ENCODE measurements around the gene TAF12. TPM values are rescaled to one million over a fixed set of nuclear protein-coding genes. Genes with fewer than 3 reads are reported as not detected.

The TAF12 gene
- total RNA-seq, 1 experiment from 2014 or later, result 33.8 TPM

DNA sequence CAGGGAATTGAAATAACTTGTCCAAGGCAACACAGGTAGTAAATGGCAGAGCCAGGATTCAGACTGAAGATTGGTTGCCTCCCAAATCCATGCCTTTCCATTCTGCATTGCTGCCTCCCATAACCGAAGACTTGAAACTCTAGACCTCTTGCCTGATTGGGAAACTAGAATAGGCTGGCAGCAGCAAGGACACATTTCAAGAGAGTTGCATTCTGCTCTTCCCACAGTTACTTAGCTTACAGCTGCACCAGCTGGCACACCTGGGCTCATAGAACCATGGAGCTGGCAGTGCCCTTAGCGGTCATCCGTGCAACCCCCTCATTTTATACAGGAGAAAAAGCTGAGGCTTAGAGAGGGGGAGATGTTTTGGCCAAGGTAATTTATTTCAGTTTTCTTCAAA, 82.0 kb downstream of the TAF12 start:
- DNase-seq (ENCODE audit: low spot score), result no peak
- in situ Hi-C loops (cut with HindIII; ENCODE audit: low sequenced_read_pairs), result no loop called here

Other genes with a start within 250 kb of the TAF12 start
- 116 and 139 TPM in 2 replicates for gene RCC1, start 137.0 kb downstream of the TAF12 start, total RNA-seq (2014; rRNA removed; shearing (Covaris generic))
- gene TRNAU1AP, start 90.0 kb downstream of the TAF12 start, total RNA-seq (2014; rRNA removed; shearing (Covaris generic)), result 20.2 and 35.6 TPM in 2 replicates
- gene RAB42, start 50.8 kb downstream of the TAF12 start, total RNA-seq (2014; rRNA removed; shearing (Covaris generic)), result not detected in 2 replicates
- not detected in 2 replicates for gene RNU11, start 5.5 kb upstream of the TAF12 start, total RNA-seq (2014; rRNA removed; shearing (Covaris generic))
- gene GMEB1, start 25.7 kb upstream of the TAF12 start, total RNA-seq (2014; rRNA removed; shearing (Covaris generic)), result 11.8 and 12.2 TPM in 2 replicates
- 94.2 and 99.4 TPM in 2 replicates for gene YTHDF2, start 93.9 kb upstream of the TAF12 start, total RNA-seq (2014; rRNA removed; shearing (Covaris generic))
- not detected in 2 replicates for gene OPRD1, start 169.1 kb upstream of the TAF12 start, total RNA-seq (2014; rRNA removed; shearing (Covaris generic))

All from G401 (cell line).